Esophagus (tissue), 2 donors: Measurements from ENCODE around the gene EEF2KMT. TPM values are rescaled to one million over a fixed set of nuclear protein-coding genes. Genes with fewer than 3 reads are reported as not detected.
"Not testable (repeated sequence)": the region's sequence is repeated elsewhere in the genome, so short reads cannot be mapped to it uniquely, and the experiment has no call there.

ENCODE experiments used
- H3K27ac ChIP-seq, 2 donors: one replicate each; pipeline ENCODE4 v1.5.1; 2013; ENCODE audit warnings: low read depth in 2 of 2, mild to moderate bottlenecking in 2 of 2, inconsistent platforms in 1 of 2, low read length in 1 of 2, moderate library complexity in 1 of 2
- H3K27me3 ChIP-seq, 2 donors: one replicate each; pipeline ENCODE4 v1.6.1; 2013; ENCODE audit warnings: low read length in 2 of 2, control low read depth in 1 of 2, mild to moderate bottlenecking in 1 of 2; ENCODE audit not compliant: insufficient read depth in 2 of 2, control insufficient read depth in 1 of 2
- H3K36me3 ChIP-seq, 2 donors: one replicate each; pipeline ENCODE4 v1.6.1; 2013; ENCODE audit warnings: low read length in 1 of 2; ENCODE audit not compliant: control insufficient read depth in 2 of 2, insufficient read depth in 2 of 2
- H3K4me1 ChIP-seq, 2 donors: one replicate each; pipeline ENCODE4 v1.6.1; 2013; ENCODE audit warnings: low read length in 1 of 2; ENCODE audit not compliant: control insufficient read depth in 2 of 2, insufficient read depth in 2 of 2
- H3K4me3 ChIP-seq, 2 donors: one replicate each; pipeline ENCODE4 v1.5.1; 2013; ENCODE audit warnings: low read length in 2 of 2, mild to moderate bottlenecking in 2 of 2, low read depth in 1 of 2, moderate library complexity in 1 of 2
- H3K9me3 ChIP-seq, 2 donors: one replicate each; pipeline ENCODE4 v1.6.1; 2013; ENCODE audit warnings: mild to moderate bottlenecking in 2 of 2, low read depth in 1 of 2, low read length in 1 of 2, moderate library complexity in 1 of 2; ENCODE audit not compliant: control insufficient read depth in 2 of 2, insufficient read depth in 1 of 2
- WGBS, 2 donors: extraction: QIAGEN DNeasy Blood & Tissue Kit; methylation state at CpG; one replicate each; pipeline ENCODE4 v1.1.7; 2013; 5-methylcytosine and 5-hydroxymethylcytosine counted together
- polyA plus RNA-seq, 2 donors: library from polyadenylated mRNA; stranded (reverse); fragments of 200-250 nt; gene quantifications; one replicate each; pipeline ENCODE4 v1.2.3, GENCODE V29; 2013
- donor health status: healthy with polysubstance abuse.
- donor health status: Bipolar disorder and iron deficiency.

EEF2KMT gene
- polyA plus RNA-seq, 2 donors: 4.4 to 8.4 TPM

- not testable (repeated sequence) for H3K9me3 ChIP-seq, H3K36me3 ChIP-seq, H3K27ac ChIP-seq, H3K27me3 ChIP-seq, H3K4me3 ChIP-seq, H3K4me1 ChIP-seq
- WGBS, 2 donors: 81 to 83% methylated on average over 11 of the region's 11 CpGs
Measured at GRCh38 chr16:5084099-5084731, 13.4 kb downstream of the EEF2KMT start.

DNA sequence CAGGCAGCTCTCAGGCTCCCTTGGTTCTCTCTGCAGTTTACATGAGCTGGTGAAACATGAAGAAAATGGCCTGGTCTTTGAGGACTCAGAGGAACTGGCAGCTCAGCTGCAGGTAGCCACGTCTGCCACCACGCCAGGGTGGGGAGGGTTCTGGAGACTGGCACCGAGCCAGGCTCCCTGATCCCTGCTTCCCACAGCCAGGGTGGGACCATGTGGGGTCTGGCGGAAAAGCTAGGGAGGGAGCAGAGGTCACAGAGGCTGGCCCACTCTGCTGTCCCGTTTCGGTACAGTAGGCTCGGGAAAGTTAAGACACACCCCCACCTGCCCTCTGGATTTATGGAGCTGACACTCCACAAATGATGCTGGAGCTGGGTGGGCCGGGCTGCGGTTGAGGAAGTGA is 13.9 kb downstream of the EEF2KMT start:
- not testable (repeated sequence) for H3K27ac ChIP-seq

GRCh38 chr16:5080996-5081395 is 16.6 kb downstream of the EEF2KMT start:
- H3K27ac ChIP-seq, H3K27me3 ChIP-seq, H3K9me3 ChIP-seq, H3K36me3 ChIP-seq, H3K4me3 ChIP-seq, H3K4me1 ChIP-seq: not testable (repeated sequence)
- 59 to 61% methylated on average over 9 of the region's 9 CpGs for WGBS, 2 donors

More for the DNA sequence above, 13.9 kb downstream of the EEF2KMT start:
- not testable (repeated sequence) for H3K36me3 ChIP-seq, H3K4me1 ChIP-seq, H3K9me3 ChIP-seq, H3K4me3 ChIP-seq, H3K27me3 ChIP-seq
- 75 to 89% methylated on average over 8 to 9 of the region's 9 CpGs for WGBS, 2 donors

GRCh38 chr16:5080461-5080860 is 17.1 kb downstream of the EEF2KMT start:
- 68 to 70% methylated on average over 12 of the region's 12 CpGs for WGBS, 2 donors
- not testable (repeated sequence) for H3K27ac ChIP-seq, H3K4me1 ChIP-seq, H3K9me3 ChIP-seq, H3K4me3 ChIP-seq, H3K27me3 ChIP-seq
- H3K36me3 ChIP-seq: peaks cover 0 to 13% of the 10 kb centered on the region in 2 donors

GRCh38 chr16:5078626-5079025 is 19.0 kb downstream of the EEF2KMT start:
- no peaks in the 10 kb centered on the region for H3K9me3 ChIP-seq
- no peaks in the 10 kb centered on the region for H3K4me1 ChIP-seq
- H3K4me3 ChIP-seq: no peak overlapping the region
- H3K27ac ChIP-seq: no peak overlapping the region
- H3K27me3 ChIP-seq: no peaks in the 10 kb centered on the region
- 92 to 95% methylated on average over 17 of the region's 17 CpGs for WGBS, 2 donors
- H3K36me3 ChIP-seq: peaks cover 3 to 16% of the 10 kb centered on the region in 2 donors

GRCh38 chr16:5077304-5077703 is 20.3 kb downstream of the EEF2KMT start:
- Histone ChIP-seq H3K4me1 (peaks cover 0 to under 1% of the 10 kb centered on the region in 2 donors), H3K4me3 (no peak overlapping the region), H3K9me3 (no peaks in the 10 kb centered on the region), H3K27me3 (no peaks in the 10 kb centered on the region), H3K36me3 (peaks cover 3 to 16% of the 10 kb centered on the region in 2 donors), H3K27ac (no peak overlapping the region)
- WGBS, 2 donors: 96 to 97% methylated on average over 13 of the region's 13 CpGs

DNA sequence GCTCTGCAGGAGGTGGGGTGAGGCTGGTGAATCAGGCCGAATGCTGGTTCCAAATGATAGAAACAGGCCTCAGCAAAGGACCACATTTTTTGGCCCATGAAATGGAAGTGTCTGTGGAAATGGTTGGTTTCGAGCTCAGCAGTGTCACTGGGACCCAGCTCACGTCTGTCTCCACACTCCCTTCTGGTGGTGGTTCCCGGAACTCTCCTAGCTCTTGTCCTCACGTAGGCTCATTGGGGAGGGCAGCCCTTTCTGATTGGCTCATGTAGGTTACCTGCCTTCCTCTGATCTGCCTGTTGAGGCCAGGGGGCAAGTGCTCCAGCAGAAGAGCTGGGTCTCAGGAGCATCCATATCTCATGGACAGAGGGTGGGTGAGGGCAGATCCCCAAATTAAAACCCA is 22.0 kb downstream of the EEF2KMT start:
- H3K36me3 ChIP-seq: peaks cover 3 to 16% of the 10 kb centered on the region in 2 donors
- WGBS, 2 donors: 76 to 78% methylated on average over 5 of the region's 5 CpGs

DNA sequence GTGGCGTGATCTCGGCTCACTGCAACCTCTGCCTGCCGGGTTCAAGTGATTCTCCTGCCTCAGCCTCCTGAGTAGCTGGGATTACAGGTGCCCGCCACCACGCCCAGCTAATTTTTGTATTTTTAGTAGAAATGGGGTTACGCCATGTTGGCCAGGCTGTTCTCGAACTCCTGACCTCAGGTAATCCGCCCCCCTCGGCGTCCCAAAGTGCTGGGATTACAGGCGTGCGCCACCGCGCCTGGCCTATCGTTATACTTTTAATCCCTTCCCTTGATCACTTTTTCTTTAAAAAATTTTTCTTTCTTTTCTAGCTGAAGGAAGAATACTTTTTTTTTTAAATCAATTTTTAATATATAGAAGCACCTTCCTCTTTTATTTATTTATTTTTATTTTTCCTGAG is 23.8 kb downstream of the EEF2KMT start:
- peaks cover 3 to 16% of the 10 kb centered on the region in 2 donors for H3K36me3 ChIP-seq
- WGBS, 2 donors: 95 to 96% methylated on average over 15 of the region's 15 CpGs

More for the DNA sequence above, 22.0 kb downstream of the EEF2KMT start:
- Histone ChIP-seq H3K27ac (no peak overlapping the region), H3K4me3 (no peak overlapping the region), H3K9me3 (no peaks in the 10 kb centered on the region), H3K27me3 (no peaks in the 10 kb centered on the region), H3K4me1 (peaks cover 0 to 3% of the 10 kb centered on the region in 2 donors)

GRCh38 chr16:5073279-5073629 is 24.3 kb downstream of the EEF2KMT start:
- 74 to 75% methylated on average over 2 of the region's 2 CpGs for WGBS, 2 donors
- Histone ChIP-seq H3K4me1 (peaks cover 0 to 3% of the 10 kb centered on the region in 2 donors), H3K27ac (no peak overlapping the region), H3K36me3 (peaks cover 3 to 16% of the 10 kb centered on the region in 2 donors), H3K9me3 (no peaks in the 10 kb centered on the region), H3K27me3 (no peaks in the 10 kb centered on the region), H3K4me3 (no peak overlapping the region)

More for the DNA sequence above, 23.8 kb downstream of the EEF2KMT start:
- not testable (repeated sequence) for H3K27ac ChIP-seq, H3K9me3 ChIP-seq, H3K4me3 ChIP-seq, H3K27me3 ChIP-seq, H3K4me1 ChIP-seq
